ENCODE data around the gene SOX21.

DNA sequence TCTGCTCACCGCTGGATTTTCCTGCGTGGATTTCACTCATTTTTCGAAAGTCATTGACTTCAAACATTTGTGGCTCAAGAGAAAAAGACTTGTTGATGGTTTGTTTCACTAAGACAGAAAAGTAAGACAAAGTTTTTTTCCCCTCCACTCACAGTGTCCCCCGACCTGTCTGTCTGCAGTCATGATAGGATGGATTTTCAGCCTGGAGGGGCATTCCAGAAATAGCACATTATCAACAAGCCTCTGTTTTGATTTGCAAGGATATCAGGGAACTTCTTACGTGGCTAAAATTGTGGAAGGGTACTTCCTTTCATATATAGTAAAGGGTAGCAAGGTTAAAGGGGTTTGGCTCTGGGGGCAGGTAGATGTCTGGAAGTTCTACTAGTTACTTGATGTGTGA is 11.8 kb downstream of the SOX21 start:
- TF ChIP-seq, protein P1, sequence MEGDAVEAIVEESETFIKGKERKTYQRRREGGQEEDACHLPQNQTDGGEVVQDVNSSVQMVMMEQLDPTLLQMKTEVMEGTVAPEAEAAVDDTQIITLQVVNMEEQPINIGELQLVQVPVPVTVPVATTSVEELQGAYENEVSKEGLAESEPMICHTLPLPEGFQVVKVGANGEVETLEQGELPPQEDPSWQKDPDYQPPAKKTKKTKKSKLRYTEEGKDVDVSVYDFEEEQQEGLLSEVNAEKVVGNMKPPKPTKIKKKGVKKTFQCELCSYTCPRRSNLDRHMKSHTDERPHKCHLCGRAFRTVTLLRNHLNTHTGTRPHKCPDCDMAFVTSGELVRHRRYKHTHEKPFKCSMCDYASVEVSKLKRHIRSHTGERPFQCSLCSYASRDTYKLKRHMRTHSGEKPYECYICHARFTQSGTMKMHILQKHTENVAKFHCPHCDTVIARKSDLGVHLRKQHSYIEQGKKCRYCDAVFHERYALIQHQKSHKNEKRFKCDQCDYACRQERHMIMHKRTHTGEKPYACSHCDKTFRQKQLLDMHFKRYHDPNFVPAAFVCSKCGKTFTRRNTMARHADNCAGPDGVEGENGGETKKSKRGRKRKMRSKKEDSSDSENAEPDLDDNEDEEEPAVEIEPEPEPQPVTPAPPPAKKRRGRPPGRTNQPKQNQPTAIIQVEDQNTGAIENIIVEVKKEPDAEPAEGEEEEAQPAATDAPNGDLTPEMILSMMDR (IDR thresholded peaks at IDR 0.05), result no peak
- no peak for TF ChIP-seq POLR2A (IDR thresholded peaks at IDR 0.05)
